ENCODE results near the gene TIGD1. TPM values are rescaled to one million over a fixed set of nuclear protein-coding genes. Genes with fewer than 3 reads are reported as not detected.

The TIGD1 gene
- 10 to 100 TPM in 1 of 4 donors, 1 to 10 TPM in 3; 4.6 to 16.3 (median 7.9) TPM for total RNA-seq

DNA sequence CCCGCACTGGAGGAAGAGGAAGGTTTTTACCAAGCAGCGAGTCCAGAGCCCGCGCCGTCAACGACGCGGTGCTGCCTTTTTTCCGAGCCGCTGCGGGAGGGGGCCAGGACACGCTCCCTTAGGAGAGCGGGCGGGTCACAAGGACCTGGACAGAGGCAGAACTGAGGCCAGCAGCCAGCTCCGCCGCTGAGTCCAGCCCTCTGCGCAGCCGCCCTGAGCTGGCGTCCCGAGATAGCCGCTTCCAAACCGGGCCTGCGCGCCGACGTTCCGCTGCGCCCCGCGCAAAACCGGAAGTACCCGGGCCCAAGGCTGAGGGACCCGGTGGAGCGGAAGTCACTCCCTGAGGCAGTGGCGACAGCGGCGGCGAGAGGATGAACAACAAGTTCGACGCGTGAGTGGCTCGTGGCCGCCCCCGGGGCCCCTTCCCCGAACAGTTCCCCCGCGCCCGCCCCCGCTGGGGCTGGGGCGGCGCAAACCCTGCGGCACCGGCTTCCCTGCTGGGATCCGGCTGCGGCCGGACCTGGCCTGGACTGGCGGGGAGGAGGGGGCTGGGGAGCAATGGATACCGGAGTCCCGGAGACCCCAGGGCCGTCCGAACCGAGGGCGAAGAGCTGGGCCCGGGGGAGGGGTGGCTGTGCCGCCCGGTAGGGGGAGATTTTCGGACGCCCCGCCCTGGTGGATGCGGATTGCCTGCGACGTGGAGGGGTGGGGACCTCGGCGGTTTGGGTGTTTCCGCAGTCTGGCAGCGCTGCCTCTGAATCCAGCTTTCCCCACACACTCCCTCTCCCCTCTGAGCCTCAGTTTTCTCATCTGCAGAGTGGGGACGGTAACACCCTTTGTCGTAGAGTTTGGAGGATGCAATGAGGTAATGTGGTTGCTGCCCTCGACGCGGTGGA is at the start of gene TIGD1, which contains the start of gene EIF4E2:
TIGD1 (minus strand) TSS at position 204 of the 896 bp plus-strand sequence. CDS start 675 bp downstream, outside the sequence.
EIF4E2 (plus strand) TSS at position 336 of the 896 bp plus-strand sequence; CDS start at position 372, 36 bp downstream.
- H3K4me1 ChIP-seq: peaks cover 34% of the 10 kb centered on the region
- peaks cover 3% of the 10 kb centered on the region for H3K36me3 ChIP-seq
- TF ChIP-seq EP300 (IDR thresholded peaks at IDR 0.05) (no peak), POLR2AphosphoS5 (IDR thresholded peaks at IDR 0.05) (peak in 2 of 3 donors; percentile 31 to 87), POLR2A (IDR thresholded peaks at IDR 0.05) (peak; percentile 43 to 67)
- TF ChIP-seq, protein P1, sequence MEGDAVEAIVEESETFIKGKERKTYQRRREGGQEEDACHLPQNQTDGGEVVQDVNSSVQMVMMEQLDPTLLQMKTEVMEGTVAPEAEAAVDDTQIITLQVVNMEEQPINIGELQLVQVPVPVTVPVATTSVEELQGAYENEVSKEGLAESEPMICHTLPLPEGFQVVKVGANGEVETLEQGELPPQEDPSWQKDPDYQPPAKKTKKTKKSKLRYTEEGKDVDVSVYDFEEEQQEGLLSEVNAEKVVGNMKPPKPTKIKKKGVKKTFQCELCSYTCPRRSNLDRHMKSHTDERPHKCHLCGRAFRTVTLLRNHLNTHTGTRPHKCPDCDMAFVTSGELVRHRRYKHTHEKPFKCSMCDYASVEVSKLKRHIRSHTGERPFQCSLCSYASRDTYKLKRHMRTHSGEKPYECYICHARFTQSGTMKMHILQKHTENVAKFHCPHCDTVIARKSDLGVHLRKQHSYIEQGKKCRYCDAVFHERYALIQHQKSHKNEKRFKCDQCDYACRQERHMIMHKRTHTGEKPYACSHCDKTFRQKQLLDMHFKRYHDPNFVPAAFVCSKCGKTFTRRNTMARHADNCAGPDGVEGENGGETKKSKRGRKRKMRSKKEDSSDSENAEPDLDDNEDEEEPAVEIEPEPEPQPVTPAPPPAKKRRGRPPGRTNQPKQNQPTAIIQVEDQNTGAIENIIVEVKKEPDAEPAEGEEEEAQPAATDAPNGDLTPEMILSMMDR (IDR thresholded peaks at IDR 0.05): peak in 1 of 2 donors; percentile 31
- peak within 1 kb of the TSS; percentile 99 for H3K27ac ChIP-seq
- WGBS: under 1% methylated on average over 42 of the region's 81 CpGs
- no peaks in the 10 kb centered on the region for H3K27me3 ChIP-seq
- peak within 1 kb of the TSS; percentile 83 for H3K4me3 ChIP-seq
- H3K9me3 ChIP-seq: no peaks in the 10 kb centered on the region
- DNase-seq (ENCODE audit: low spot score in 2 of 2): peak; percentile 96 to 97

DNA sequence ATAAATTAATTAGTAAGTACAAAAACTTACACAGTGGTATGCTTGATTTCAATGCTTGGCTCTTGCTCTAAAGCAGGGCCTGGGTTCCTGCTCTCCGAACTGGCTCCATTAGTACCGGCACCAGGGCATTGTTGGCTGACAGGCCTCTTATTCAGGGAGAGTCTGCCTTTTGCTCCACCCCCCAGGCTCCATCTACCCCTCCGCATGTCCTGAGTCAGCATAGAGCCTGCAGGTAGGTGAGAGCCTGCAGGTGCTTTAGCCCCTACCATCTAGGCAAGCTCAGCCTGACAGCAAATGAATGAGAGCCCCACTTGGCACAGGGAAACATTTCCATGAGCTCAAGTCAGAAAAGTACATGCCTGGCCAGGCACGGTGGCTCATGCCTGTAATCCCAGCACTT is 47.9 kb upstream of the TIGD1 start:
- DNase-seq (ENCODE audit: low spot score in 2 of 2): no peak
- no peaks in the 10 kb centered on the region for H3K36me3 ChIP-seq
- no peak for TF ChIP-seq POLR2A (IDR thresholded peaks at IDR 0.05)
- TF ChIP-seq, protein P1 (IDR thresholded peaks at IDR 0.05): no peak
- no peak for TF ChIP-seq POLR2AphosphoS5 (IDR thresholded peaks at IDR 0.05)
- no peak for TF ChIP-seq EP300 (IDR thresholded peaks at IDR 0.05)
- H3K27ac ChIP-seq: no peak overlapping the region
- H3K27me3 ChIP-seq: no peaks in the 10 kb centered on the region
- no peaks in the 10 kb centered on the region for H3K9me3 ChIP-seq
- 87% methylated on average over 4 of the region's 4 CpGs for WGBS
- H3K4me3 ChIP-seq: no peak overlapping the region
- H3K4me1 ChIP-seq: peaks cover 6% of the 10 kb centered on the region

DNA sequence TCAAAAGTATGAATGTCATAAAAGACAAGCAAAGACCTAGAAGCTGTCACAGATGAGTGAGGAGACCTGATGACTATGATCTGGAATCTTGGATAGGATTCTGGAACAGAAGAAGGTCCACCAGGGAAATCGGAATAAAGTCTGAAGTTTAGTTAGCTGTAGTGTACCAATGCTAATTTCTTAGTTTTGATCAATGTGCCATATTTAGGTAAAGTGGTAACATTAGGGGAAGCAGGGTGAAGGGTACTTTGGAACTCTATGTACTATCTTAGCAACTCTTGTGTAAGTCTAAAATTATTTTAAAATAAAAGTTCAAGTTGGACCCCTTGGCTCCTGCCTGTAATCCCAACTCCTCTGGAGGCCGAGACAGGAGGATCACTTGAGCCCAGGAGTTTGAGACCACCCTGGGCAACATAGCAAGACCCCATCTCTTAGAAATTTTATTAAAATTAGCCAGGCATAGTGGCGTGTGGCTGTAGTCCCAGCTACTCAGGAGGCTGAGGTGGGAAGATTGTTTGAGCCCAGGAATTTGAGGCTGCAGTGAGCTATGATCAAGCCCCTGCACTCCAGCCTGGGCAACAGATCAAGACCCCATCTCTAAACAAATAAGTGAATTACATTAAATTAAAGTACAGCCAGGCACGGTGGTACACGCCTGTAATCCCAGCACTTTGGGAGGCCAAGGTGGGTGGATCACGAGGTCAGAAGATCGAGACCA is 47.2 kb upstream of the TIGD1 start:
- DNase-seq (ENCODE audit: low spot score in 2 of 2): no peak

DNA sequence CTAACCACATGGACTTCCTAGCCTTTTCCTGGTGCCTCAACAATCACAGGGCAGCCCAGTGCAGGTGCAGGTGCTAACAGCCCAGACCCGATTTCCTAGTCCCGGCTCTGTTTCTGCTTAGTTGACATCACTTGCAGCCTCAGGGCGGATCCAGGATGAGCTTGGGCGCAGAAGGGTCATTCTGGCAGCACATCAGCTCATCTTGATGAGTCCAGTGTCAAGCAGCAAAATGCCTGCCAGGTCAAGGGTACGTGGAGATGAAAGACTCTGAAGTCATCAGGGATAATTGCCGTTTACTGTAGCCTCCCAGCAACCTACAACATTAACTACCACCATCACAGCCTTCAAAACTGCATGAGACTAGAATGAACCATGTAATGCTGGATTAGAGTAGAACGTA is 43.6 kb upstream of the TIGD1 start:
- peaks cover 24% of the 10 kb centered on the region for H3K4me1 ChIP-seq
- WGBS: 62% methylated on average over 7 of the region's 7 CpGs
- H3K9me3 ChIP-seq: no peaks in the 10 kb centered on the region
- H3K27ac ChIP-seq: no peak overlapping the region
- TF ChIP-seq EP300 (IDR thresholded peaks at IDR 0.05): no peak
- TF ChIP-seq, protein P1 (IDR thresholded peaks at IDR 0.05): no peak
- no peak for TF ChIP-seq POLR2AphosphoS5 (IDR thresholded peaks at IDR 0.05)
- no peak for TF ChIP-seq POLR2A (IDR thresholded peaks at IDR 0.05)
- no peaks in the 10 kb centered on the region for H3K36me3 ChIP-seq
- no peak overlapping the region for H3K4me3 ChIP-seq
- no peak for DNase-seq (ENCODE audit: low spot score in 2 of 2)
- no peaks in the 10 kb centered on the region for H3K27me3 ChIP-seq

More for the DNA sequence above, 47.2 kb upstream of the TIGD1 start:
- H3K36me3 ChIP-seq: no peaks in the 10 kb centered on the region
- H3K27ac ChIP-seq: no peak overlapping the region
- H3K27me3 ChIP-seq: no peaks in the 10 kb centered on the region
- H3K4me1 ChIP-seq: peaks cover 13% of the 10 kb centered on the region
- H3K9me3 ChIP-seq: no peaks in the 10 kb centered on the region
- TF ChIP-seq POLR2A (IDR thresholded peaks at IDR 0.05): no peak
- TF ChIP-seq EP300 (IDR thresholded peaks at IDR 0.05): no peak
- TF ChIP-seq, protein P1 (IDR thresholded peaks at IDR 0.05): no peak
- no peak for TF ChIP-seq POLR2AphosphoS5 (IDR thresholded peaks at IDR 0.05)
- no peak overlapping the region for H3K4me3 ChIP-seq
- WGBS: 80% methylated on average over 7 of the region's 7 CpGs
